Neural crest cell (in vitro differentiated cells): ENCODE results near the gene FHDC1. TPM values are rescaled to one million over a fixed set of nuclear protein-coding genes. Genes with fewer than 3 reads are reported as not detected.

ENCODE experiments used
- DNase-seq: peaks from one replicate; pipeline ENCODE4 v3.0.0; 2021; ENCODE audit warnings: low read depth, mixed read lengths, low spot score
- H3K27ac Mint-ChIP-seq: one replicate; pipeline ENCODE4 v1.8.0; 2021; ENCODE audit warnings: mild to moderate bottlenecking, mixed read lengths; ENCODE audit not compliant: unreplicated experiment
- H3K27me3 Mint-ChIP-seq: 2 replicates; pipeline ENCODE4 v1.8.0; 2021; ENCODE audit warnings: low read depth, mild to moderate bottlenecking, mixed read lengths
- H3K36me3 Mint-ChIP-seq: 2 replicates; pipeline ENCODE4 v1.8.0; 2021; ENCODE audit warnings: low read depth, mild to moderate bottlenecking, mixed read lengths
- H3K4me1 Mint-ChIP-seq: 2 replicates; pipeline ENCODE4 v1.8.0; 2021; ENCODE audit warnings: mixed read lengths
- H3K4me3 Mint-ChIP-seq: one replicate; pipeline ENCODE4 v1.8.0; 2021; ENCODE audit warnings: mild to moderate bottlenecking, mixed read lengths
- H3K9me3 Mint-ChIP-seq: 2 replicates; pipeline ENCODE4 v1.8.0; 2021; ENCODE audit warnings: mixed read lengths
- CTCF ChIP-seq: fragments of 200-600 bp; sonication (generic); conservative IDR thresholded peaks from 2 replicates; pipeline ENCODE4 v1.5.0; 2021; ENCODE audit warnings: antibody characterized with exemption, mild to moderate bottlenecking
- total RNA-seq: library from RNA; stranded (reverse); gene quantifications from 2 replicates; pipeline ENCODE4 v1.2.1, GENCODE V29; 2021

Gene FHDC1
- total RNA-seq, 1 donor from 2014 or later: 52.0 TPM

DNA sequence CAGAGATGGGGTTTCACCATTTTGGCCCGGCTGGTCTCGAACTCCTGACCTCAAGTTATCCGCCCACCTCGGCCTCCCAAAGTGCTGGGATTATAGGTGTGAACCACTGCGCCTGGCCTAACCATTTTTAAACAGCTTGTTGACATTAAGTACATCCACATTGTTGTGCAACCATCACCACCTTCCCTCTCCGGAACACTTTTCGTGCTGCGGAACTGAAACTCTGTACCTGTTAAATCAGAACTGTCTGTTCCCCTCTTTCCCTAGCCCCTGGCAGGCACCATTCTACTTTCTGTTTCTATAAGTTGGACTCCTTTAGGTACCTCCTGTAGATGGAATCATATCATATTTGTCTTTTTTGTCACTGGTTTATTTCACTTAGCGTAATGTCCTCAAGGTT, 9.5 kb downstream of the FHDC1 start:
- Mint-ChIP-seq H3K4me3 (peak overlapping the region; percentile 2), H3K36me3 (peaks cover 31% of the 10 kb centered on the region), H3K27ac (no peak overlapping the region), H3K27me3 (peaks cover 2% of the 10 kb centered on the region), H3K4me1 (peaks cover 67% of the 10 kb centered on the region), H3K9me3 (no peaks in the 10 kb centered on the region)
- no peak for DNase-seq
- TF ChIP-seq CTCF: no peak

DNA sequence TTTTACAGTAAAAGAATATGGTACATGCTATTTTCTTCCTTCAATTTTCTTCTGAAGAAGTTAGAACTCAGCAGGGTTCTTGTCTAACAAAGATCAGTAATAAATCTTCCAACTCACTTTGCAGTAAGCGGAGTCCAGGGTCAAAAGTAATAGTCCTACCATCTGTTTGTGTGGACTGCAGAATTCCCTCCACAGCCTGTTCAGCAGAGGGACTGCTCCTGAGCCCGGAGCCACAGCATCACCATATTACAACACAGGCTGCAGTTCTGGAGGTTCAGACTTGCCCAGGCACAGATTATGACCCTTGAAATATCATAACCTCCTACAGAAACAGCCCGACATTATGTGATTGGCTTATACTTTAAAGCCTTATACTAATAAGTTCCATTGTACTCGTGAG, 10.3 kb downstream of the FHDC1 start:
- H3K4me1 Mint-ChIP-seq: peaks cover 74% of the 10 kb centered on the region
- no peak for DNase-seq
- no peak for TF ChIP-seq CTCF
- H3K27me3 Mint-ChIP-seq: peaks cover 2% of the 10 kb centered on the region
- no peak overlapping the region for H3K27ac Mint-ChIP-seq
- H3K4me3 Mint-ChIP-seq: no peak overlapping the region
- peaks cover 34% of the 10 kb centered on the region for H3K36me3 Mint-ChIP-seq
- no peaks in the 10 kb centered on the region for H3K9me3 Mint-ChIP-seq

DNA sequence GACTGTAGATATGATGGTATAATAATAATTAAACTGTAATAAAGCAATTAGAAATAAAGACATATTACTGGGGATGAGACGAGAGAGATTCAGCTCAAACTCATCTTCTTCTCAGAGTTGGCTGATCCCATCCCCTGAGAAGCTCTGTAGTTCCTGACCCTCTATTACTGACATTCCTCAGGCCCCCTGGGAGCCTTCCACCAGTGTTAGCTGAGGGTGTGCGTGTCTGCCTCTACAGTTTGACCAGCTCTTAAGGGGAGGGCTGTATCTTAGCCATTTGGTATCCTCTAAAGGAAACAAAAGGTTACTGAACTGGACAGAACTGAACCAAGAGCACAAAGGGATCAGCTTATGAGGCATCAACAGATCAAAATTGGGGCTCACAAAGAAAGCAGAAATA, 11.2 kb downstream of the FHDC1 start:
- no peak for DNase-seq
- H3K4me1 Mint-ChIP-seq: peaks cover 67% of the 10 kb centered on the region
- peaks cover 2% of the 10 kb centered on the region for H3K27me3 Mint-ChIP-seq
- no peak for TF ChIP-seq CTCF
- H3K9me3 Mint-ChIP-seq: no peaks in the 10 kb centered on the region
- no peak overlapping the region for H3K27ac Mint-ChIP-seq
- peaks cover 32% of the 10 kb centered on the region for H3K36me3 Mint-ChIP-seq
- no peak overlapping the region for H3K4me3 Mint-ChIP-seq

DNA sequence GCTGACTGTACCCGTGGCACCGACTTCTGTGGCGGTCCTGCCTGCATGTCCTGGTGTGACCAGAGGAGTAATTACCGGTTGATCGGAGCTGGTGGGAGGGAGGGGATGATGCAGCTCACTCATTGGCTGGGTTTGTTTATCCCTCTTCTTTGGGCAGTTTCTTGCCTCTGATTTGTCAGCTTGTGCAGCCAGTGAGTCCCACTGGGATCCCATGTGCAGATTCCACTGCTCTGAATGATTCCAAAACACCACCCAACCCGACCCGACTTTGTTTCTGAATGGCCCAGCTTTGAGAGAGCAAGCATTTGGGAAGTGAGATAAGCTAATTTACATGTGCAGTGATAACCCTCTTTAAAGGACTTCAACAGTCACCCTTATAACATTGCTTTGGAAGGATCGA, 13.8 kb downstream of the FHDC1 start:
- H3K27ac Mint-ChIP-seq: no peak overlapping the region
- no peak for DNase-seq
- H3K4me1 Mint-ChIP-seq: peaks cover 45% of the 10 kb centered on the region
- no peak overlapping the region for H3K4me3 Mint-ChIP-seq
- no peak for TF ChIP-seq CTCF
- H3K36me3 Mint-ChIP-seq: peaks cover 22% of the 10 kb centered on the region
- no peaks in the 10 kb centered on the region for H3K9me3 Mint-ChIP-seq
- peaks cover 2% of the 10 kb centered on the region for H3K27me3 Mint-ChIP-seq

DNA sequence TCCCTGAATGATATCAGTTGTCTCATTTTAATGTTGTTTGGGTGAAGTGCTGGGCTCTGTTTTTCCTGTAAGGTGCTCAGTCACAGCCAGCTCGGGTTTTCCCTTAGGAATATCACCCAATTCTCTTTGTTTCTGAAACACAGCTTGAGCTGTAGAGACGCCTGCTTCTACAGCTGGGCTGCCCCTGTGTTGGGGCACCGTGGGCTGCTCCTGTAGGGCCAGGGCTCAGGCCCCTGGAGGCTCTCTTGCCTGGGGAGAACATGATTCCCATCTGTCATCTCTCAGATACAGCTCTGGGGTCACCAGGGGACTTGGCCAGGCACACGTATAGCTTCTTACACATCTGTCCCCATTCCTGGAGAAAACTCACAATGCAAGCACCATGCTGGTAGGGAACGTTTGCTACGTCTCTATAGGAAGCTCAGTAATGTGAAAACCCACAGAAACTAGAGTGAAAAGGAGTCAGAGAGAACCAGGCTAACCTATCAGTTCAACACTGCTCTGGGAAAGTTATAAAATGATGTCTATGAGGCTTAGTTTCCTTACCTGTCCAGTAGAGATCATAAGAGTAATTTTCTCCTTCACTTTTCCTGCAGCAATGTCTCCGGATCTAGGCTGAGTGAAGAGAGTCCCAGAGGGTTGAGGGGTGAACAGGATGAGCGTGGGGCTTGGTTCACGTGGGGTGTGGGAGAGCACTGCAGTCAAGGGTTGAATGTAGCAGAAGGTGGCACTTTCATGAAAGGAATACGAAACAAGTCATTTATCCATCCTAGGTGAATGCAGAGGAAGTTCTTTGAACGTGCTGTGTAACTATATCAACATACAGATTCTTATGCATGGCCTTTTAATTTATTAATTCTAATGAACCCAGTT, 14.5 kb downstream of the FHDC1 start:
- H3K27ac Mint-ChIP-seq: peak overlapping the region; percentile 52
- peak overlapping the region; percentile 11 for H3K4me3 Mint-ChIP-seq
- peaks cover 21% of the 10 kb centered on the region for H3K36me3 Mint-ChIP-seq

More for the DNA sequence above, 14.5 kb downstream of the FHDC1 start:
- no peak for TF ChIP-seq CTCF
- peaks cover 2% of the 10 kb centered on the region for H3K27me3 Mint-ChIP-seq
- H3K4me1 Mint-ChIP-seq: peaks cover 42% of the 10 kb centered on the region
- H3K9me3 Mint-ChIP-seq: no peaks in the 10 kb centered on the region
- DNase-seq: no peak
